Measurements from ENCODE around the gene PM20D1. TPM values are rescaled to one million over a fixed set of nuclear protein-coding genes. Genes with fewer than 3 reads are reported as not detected.
"Not testable (repeated sequence)": the region's sequence is repeated elsewhere in the genome, so short reads cannot be mapped to it uniquely, and the experiment has no call there.

PM20D1 gene
- polyA plus RNA-seq, 1 experiment: not detected

GRCh38 chr1:205883792-205884191, 33.9 kb upstream of the PM20D1 start:
- no peak for TF ChIP-seq CTCF (IDR thresholded peaks at IDR 0.05; ENCODE audit: insufficient read depth, low read depth, low read length)
- H3K27me3 ChIP-seq (ENCODE audit: control insufficient read depth, insufficient read depth, low read length): no peaks in the 10 kb centered on the region
- DNase-seq (ENCODE audit: low read depth): no peak
- POLR2A ChIA-PET: no interaction called here
- no peaks in the 10 kb centered on the region for H3K36me3 ChIP-seq (ENCODE audit: control insufficient read depth, insufficient read depth, low read length)
- H3K4me3 ChIP-seq (ENCODE audit: low read depth, low read length): no peak overlapping the region
- CTCF ChIA-PET: no interaction called here

GRCh38 chr1:205880923-205881322, 31.0 kb upstream of the PM20D1 start:
- ChIA-PET POLR2A (no interaction called here), CTCF (interaction anchor here (0.6 kb wide), 1 partner anchor 25 kb away, joined by 4 read pairs; no protein-coding TSS in a partner anchor)
- Histone ChIP-seq H3K36me3 (ENCODE audit: control insufficient read depth, insufficient read depth, low read length) (no peaks in the 10 kb centered on the region), H3K27me3 (ENCODE audit: control insufficient read depth, insufficient read depth, low read length) (no peaks in the 10 kb centered on the region), H3K4me3 (ENCODE audit: low read depth, low read length) (no peak overlapping the region)
- no peak for TF ChIP-seq CTCF (IDR thresholded peaks at IDR 0.05; ENCODE audit: insufficient read depth, low read depth, low read length)
- DNase-seq (ENCODE audit: low read depth): no peak

GRCh38 chr1:205879974-205880373, 30.0 kb upstream of the PM20D1 start:
- Histone ChIP-seq H3K27me3 (ENCODE audit: control insufficient read depth, insufficient read depth, low read length) (no peaks in the 10 kb centered on the region), H3K36me3 (ENCODE audit: control insufficient read depth, insufficient read depth, low read length) (no peaks in the 10 kb centered on the region), H3K4me3 (ENCODE audit: low read depth, low read length) (no peak overlapping the region)
- ChIA-PET CTCF (interaction anchor here (0.5 kb wide), 1 partner anchor 141 kb away, joined by 4 read pairs; no protein-coding TSS in a partner anchor), POLR2A (no interaction called here)
- TF ChIP-seq CTCF (IDR thresholded peaks at IDR 0.05; ENCODE audit: insufficient read depth, low read depth, low read length): no peak
- no peak for DNase-seq (ENCODE audit: low read depth)

- DNase-seq (ENCODE audit: low read depth): no peak
- POLR2A ChIA-PET: no interaction called here
- CTCF ChIA-PET: interaction anchor here (0.7 kb wide), 1 partner anchor 20 kb away, joined by 4 read pairs; no protein-coding TSS in a partner anchor
- no peak overlapping the region for H3K4me3 ChIP-seq (ENCODE audit: low read depth, low read length)
- H3K27me3 ChIP-seq (ENCODE audit: control insufficient read depth, insufficient read depth, low read length): no peaks in the 10 kb centered on the region
- H3K36me3 ChIP-seq (ENCODE audit: control insufficient read depth, insufficient read depth, low read length): no peaks in the 10 kb centered on the region
- TF ChIP-seq CTCF (IDR thresholded peaks at IDR 0.05; ENCODE audit: insufficient read depth, low read depth, low read length): no peak
Measured at GRCh38 chr1:205878026-205878425, 28.1 kb upstream of the PM20D1 start.

GRCh38 chr1:205873148-205873547, 23.2 kb upstream of the PM20D1 start:
- H3K4me3 ChIP-seq (ENCODE audit: low read depth, low read length); CTCF ChIA-PET; POLR2A ChIA-PET; H3K36me3 ChIP-seq (ENCODE audit: control insufficient read depth, insufficient read depth, low read length); DNase-seq (ENCODE audit: low read depth); H3K27me3 ChIP-seq (ENCODE audit: control insufficient read depth, insufficient read depth, low read length): not testable (repeated sequence)

GRCh38 chr1:205870236-205870635, 20.3 kb upstream of the PM20D1 start:
- H3K27me3 ChIP-seq (ENCODE audit: control insufficient read depth, insufficient read depth, low read length): no peaks in the 10 kb centered on the region
- CTCF ChIA-PET: no interaction called here
- POLR2A ChIA-PET: no interaction called here

More at GRCh38 chr1:205870236-205870635, 20.3 kb upstream of the PM20D1 start:
- no peak overlapping the region for H3K4me3 ChIP-seq (ENCODE audit: low read depth, low read length)
- DNase-seq (ENCODE audit: low read depth): no peak
- H3K36me3 ChIP-seq (ENCODE audit: control insufficient read depth, insufficient read depth, low read length): no peaks in the 10 kb centered on the region
- TF ChIP-seq CTCF (IDR thresholded peaks at IDR 0.05; ENCODE audit: insufficient read depth, low read depth, low read length): no peak
